ENCODE results near the gene FER.

- no peak for TF ChIP-seq CTCF (IDR thresholded peaks at IDR 0.05)
- no peak for TF ChIP-seq POLR2A (IDR thresholded peaks at IDR 0.05)
- no peak for TF ChIP-seq POLR2AphosphoS5 (IDR thresholded peaks at IDR 0.05)
These were observed 449.1 kb downstream of the FER start for GRCh38 chr5:109196823-109197160.
